ENCODE results near the gene TM9SF4. TPM values are rescaled to one million over a fixed set of nuclear protein-coding genes. Genes with fewer than 3 reads are reported as not detected.

TM9SF4 gene
- total RNA-seq, 1 experiment from 2014 or later = 67.8 TPM

DNA sequence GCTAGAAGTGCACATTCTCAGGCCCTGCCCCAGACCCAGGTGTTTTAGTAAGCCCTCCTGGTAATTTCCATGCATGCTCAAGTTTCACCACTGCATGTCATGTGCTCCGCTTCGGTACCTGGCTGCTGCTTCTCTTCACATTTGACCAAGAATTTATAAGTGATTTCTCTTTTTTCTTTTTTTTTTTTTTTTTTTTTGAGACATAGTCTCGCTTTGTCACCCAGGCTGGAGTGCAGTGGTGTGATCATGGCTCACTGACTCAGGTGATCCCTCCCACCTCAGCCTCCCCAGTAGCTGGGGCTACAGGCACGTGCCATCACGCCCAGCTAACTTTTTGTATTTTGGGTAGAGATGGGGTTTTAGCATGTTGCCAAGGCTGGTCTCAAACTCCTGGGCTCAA, 16.0 kb downstream of the TM9SF4 start:
- TF ChIP-seq, protein P1, sequence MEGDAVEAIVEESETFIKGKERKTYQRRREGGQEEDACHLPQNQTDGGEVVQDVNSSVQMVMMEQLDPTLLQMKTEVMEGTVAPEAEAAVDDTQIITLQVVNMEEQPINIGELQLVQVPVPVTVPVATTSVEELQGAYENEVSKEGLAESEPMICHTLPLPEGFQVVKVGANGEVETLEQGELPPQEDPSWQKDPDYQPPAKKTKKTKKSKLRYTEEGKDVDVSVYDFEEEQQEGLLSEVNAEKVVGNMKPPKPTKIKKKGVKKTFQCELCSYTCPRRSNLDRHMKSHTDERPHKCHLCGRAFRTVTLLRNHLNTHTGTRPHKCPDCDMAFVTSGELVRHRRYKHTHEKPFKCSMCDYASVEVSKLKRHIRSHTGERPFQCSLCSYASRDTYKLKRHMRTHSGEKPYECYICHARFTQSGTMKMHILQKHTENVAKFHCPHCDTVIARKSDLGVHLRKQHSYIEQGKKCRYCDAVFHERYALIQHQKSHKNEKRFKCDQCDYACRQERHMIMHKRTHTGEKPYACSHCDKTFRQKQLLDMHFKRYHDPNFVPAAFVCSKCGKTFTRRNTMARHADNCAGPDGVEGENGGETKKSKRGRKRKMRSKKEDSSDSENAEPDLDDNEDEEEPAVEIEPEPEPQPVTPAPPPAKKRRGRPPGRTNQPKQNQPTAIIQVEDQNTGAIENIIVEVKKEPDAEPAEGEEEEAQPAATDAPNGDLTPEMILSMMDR (conservative IDR thresholded peaks at IDR 0.05) = no peak
- no peak for TF ChIP-seq EZH2 (IDR thresholded peaks at IDR 0.05; ENCODE audit: low read depth)
- Histone ChIP-seq H3K27me3 (ENCODE audit: insufficient read depth, low read depth) (no peaks in the 10 kb centered on the region), H3K79me2 (ENCODE audit: low read depth) (peaks cover 15% of the 10 kb centered on the region), H3K4me2 (no peak overlapping the region), H3F3A (ENCODE audit: insufficient read depth, low read depth) (0 out of 2 replicates have a peak, but pooled peaks cover 3% of the 10 kb centered on the region), H3K4me3 (no peak overlapping the region), H3K9me3 (ENCODE audit: insufficient read depth, low read depth) (no peaks in the 10 kb centered on the region), H3K9me2 (ENCODE audit: insufficient read depth) (no peaks in the 10 kb centered on the region), H3K27ac (no peak overlapping the region), H3K4me1 (replicated peaks; ENCODE audit: insufficient read depth) (no peaks in the 10 kb centered on the region), H4K20me1 (ENCODE audit: insufficient read depth) (peaks cover 45% of the 10 kb centered on the region), H3K36me3 (ENCODE audit: low read depth) (no peaks in the 10 kb centered on the region), H2AFZ (no peak overlapping the region)
- CTCF ChIA-PET = no interaction called here
- POLR2A ChIA-PET (ENCODE audit: unreplicated experiment) = interaction anchor here (0.7 kb wide), 1 partner anchor 26 kb away, joined by 3 read pairs; no protein-coding TSS in a partner anchor
- BruUV-seq (replicated peaks) = no TSS peak
- intact Hi-C loops (cut with micrococcal nuclease; ENCODE audit: unreplicated experiment) = no loop called here
- DNase-seq = no peak

DNA sequence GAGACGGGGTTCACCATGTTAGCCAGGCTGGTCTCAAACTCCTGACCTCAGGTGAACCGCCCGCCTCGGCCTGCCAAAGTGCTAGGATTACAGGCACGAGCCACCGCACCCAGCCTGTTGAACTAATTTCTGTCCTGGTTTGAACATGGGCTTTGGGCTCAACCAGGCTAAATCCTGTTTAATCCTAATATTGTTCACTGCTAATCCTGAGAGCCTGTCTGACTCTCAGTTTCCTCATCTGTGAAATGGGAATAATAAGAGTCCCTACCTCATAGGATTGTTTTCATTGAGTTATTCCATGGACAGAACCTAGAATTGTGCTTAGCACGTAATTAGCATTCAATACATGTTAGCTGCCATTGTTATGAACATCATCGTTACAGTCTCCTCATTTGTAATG, 17.4 kb downstream of the TM9SF4 start:
- Histone ChIP-seq H3K4me3 (no peak overlapping the region), H3K4me2 (no peak overlapping the region), H3K4me1 (replicated peaks; ENCODE audit: insufficient read depth) (no peaks in the 10 kb centered on the region), H4K20me1 (ENCODE audit: insufficient read depth) (peaks cover 57% of the 10 kb centered on the region), H3K9me2 (ENCODE audit: insufficient read depth) (no peaks in the 10 kb centered on the region), H3K79me2 (ENCODE audit: low read depth) (peaks cover 21% of the 10 kb centered on the region), H3F3A (ENCODE audit: insufficient read depth, low read depth) (no peaks in the 10 kb centered on the region), H3K27ac (no peak overlapping the region), H3K9me3 (ENCODE audit: insufficient read depth, low read depth) (no peaks in the 10 kb centered on the region), H2AFZ (no peak overlapping the region), H3K27me3 (ENCODE audit: insufficient read depth, low read depth) (no peaks in the 10 kb centered on the region), H3K36me3 (ENCODE audit: low read depth) (no peaks in the 10 kb centered on the region)
- ChIA-PET CTCF (no interaction called here), POLR2A (ENCODE audit: unreplicated experiment) (no interaction called here)
- no TSS peak for BruUV-seq (replicated peaks)
- intact Hi-C loops (cut with micrococcal nuclease; ENCODE audit: unreplicated experiment) = no loop called here
- DNase-seq = no peak
- TF ChIP-seq, protein P1 (conservative IDR thresholded peaks at IDR 0.05) = no peak
- no peak for TF ChIP-seq EZH2 (IDR thresholded peaks at IDR 0.05; ENCODE audit: low read depth)

DNA sequence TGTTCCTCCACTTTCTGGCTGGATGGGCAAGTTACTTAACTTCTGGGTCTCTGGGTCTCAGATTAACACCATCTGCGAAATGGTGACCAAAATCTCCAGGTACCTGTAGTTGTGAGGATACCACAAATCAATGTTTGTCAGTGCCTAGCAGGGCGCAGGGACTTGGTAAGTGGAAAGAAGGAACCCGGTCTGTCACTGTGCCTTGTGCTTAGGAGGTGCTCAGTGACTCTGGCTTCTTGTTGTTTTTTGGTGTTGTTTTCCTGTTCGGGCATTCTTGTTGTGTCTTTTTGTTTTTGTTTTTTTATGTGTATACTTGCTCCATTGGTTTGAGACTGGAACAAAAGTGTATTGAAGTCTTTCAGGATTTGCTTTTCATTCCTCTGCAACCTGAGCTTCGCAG, 17.8 kb downstream of the TM9SF4 start:
- Histone ChIP-seq H3K4me2 (no peak overlapping the region), H3K79me2 (ENCODE audit: low read depth) (peaks cover 21% of the 10 kb centered on the region), H4K20me1 (ENCODE audit: insufficient read depth) (peaks cover 59% of the 10 kb centered on the region), H3K9me2 (ENCODE audit: insufficient read depth) (no peaks in the 10 kb centered on the region), H3F3A (ENCODE audit: insufficient read depth, low read depth) (no peaks in the 10 kb centered on the region), H3K27me3 (ENCODE audit: insufficient read depth, low read depth) (no peaks in the 10 kb centered on the region), H3K27ac (no peak overlapping the region), H3K4me3 (no peak overlapping the region), H3K36me3 (ENCODE audit: low read depth) (no peaks in the 10 kb centered on the region), H2AFZ (no peak overlapping the region), H3K9me3 (ENCODE audit: insufficient read depth, low read depth) (no peaks in the 10 kb centered on the region), H3K4me1 (replicated peaks; ENCODE audit: insufficient read depth) (no peaks in the 10 kb centered on the region)
- no peak for DNase-seq
- intact Hi-C loops (cut with micrococcal nuclease; ENCODE audit: unreplicated experiment) = no loop called here
- ChIA-PET POLR2A (ENCODE audit: unreplicated experiment) (no interaction called here), CTCF (no interaction called here)
- no TSS peak for BruUV-seq (replicated peaks)
- TF ChIP-seq EZH2 (IDR thresholded peaks at IDR 0.05; ENCODE audit: low read depth) = no peak
- TF ChIP-seq, protein P1 (conservative IDR thresholded peaks at IDR 0.05) = no peak
